ENCODE data around the gene MYO3B.

The MYO3B gene

GRCh38 chr2:170365686-170366085 lies 187.7 kb downstream of the MYO3B start:
- Histone ChIP-seq H3K36me3 (ENCODE audit: control insufficient read depth, insufficient read depth, low read length) (no peaks in the 10 kb centered on the region), H3K4me3 (replicated peaks; ENCODE audit: low read depth, low read length) (no peak overlapping the region), H3K27me3 (replicated peaks; ENCODE audit: control insufficient read depth, insufficient read depth, low read length) (no peaks in the 10 kb centered on the region; the same call in 1 of the 2 replicates)
- TF ChIP-seq CTCF (IDR thresholded peaks at IDR 0.05; ENCODE audit: insufficient read depth, low read length, poor library complexity, severe bottlenecking): no peak
- no peak for DNase-seq (ENCODE audit: extremely low read depth, insufficient read length)

- H3K27me3 ChIP-seq (replicated peaks; ENCODE audit: control insufficient read depth, insufficient read depth, low read length): no peaks in the 10 kb centered on the region
- no peak for DNase-seq (ENCODE audit: extremely low read depth, insufficient read length)
- TF ChIP-seq CTCF (IDR thresholded peaks at IDR 0.05; ENCODE audit: insufficient read depth, low read length, poor library complexity, severe bottlenecking): no peak
- no peak overlapping the region for H3K4me3 ChIP-seq (replicated peaks; ENCODE audit: low read depth, low read length)
- no peaks in the 10 kb centered on the region for H3K36me3 ChIP-seq (ENCODE audit: control insufficient read depth, insufficient read depth, low read length)
Observed at GRCh38 chr2:170368370-170368769, 190.4 kb downstream of the MYO3B start.

GRCh38 chr2:170369228-170369627 lies 191.3 kb downstream of the MYO3B start:
- no peak for DNase-seq (ENCODE audit: extremely low read depth, insufficient read length)
- no peak for TF ChIP-seq CTCF (IDR thresholded peaks at IDR 0.05; ENCODE audit: insufficient read depth, low read length, poor library complexity, severe bottlenecking)
- H3K36me3 ChIP-seq (ENCODE audit: control insufficient read depth, insufficient read depth, low read length): no peaks in the 10 kb centered on the region
- no peak overlapping the region for H3K4me3 ChIP-seq (replicated peaks; ENCODE audit: low read depth, low read length)
- H3K27me3 ChIP-seq (replicated peaks; ENCODE audit: control insufficient read depth, insufficient read depth, low read length): no peaks in the 10 kb centered on the region

- Histone ChIP-seq H3K4me3 (replicated peaks; ENCODE audit: low read depth, low read length) (no peak overlapping the region), H3K36me3 (ENCODE audit: control insufficient read depth, insufficient read depth, low read length) (no peaks in the 10 kb centered on the region), H3K27me3 (replicated peaks; ENCODE audit: control insufficient read depth, insufficient read depth, low read length) (no peaks in the 10 kb centered on the region)
- DNase-seq (ENCODE audit: extremely low read depth, insufficient read length): no peak
- no peak for TF ChIP-seq CTCF (IDR thresholded peaks at IDR 0.05; ENCODE audit: insufficient read depth, low read length, poor library complexity, severe bottlenecking)
Observed at GRCh38 chr2:170369894-170370293, 191.9 kb downstream of the MYO3B start.

- DNase-seq (ENCODE audit: extremely low read depth, insufficient read length): no peak
- no peak for TF ChIP-seq CTCF (IDR thresholded peaks at IDR 0.05; ENCODE audit: insufficient read depth, low read length, poor library complexity, severe bottlenecking)
- no peaks in the 10 kb centered on the region for H3K27me3 ChIP-seq (replicated peaks; ENCODE audit: control insufficient read depth, insufficient read depth, low read length)
Observed at GRCh38 chr2:170371231-170371998, 193.5 kb downstream of the MYO3B start.

More at GRCh38 chr2:170371231-170371998, 193.5 kb downstream of the MYO3B start:
- no peaks in the 10 kb centered on the region for H3K36me3 ChIP-seq (ENCODE audit: control insufficient read depth, insufficient read depth, low read length)
- H3K4me3 ChIP-seq (replicated peaks; ENCODE audit: low read depth, low read length): no peak overlapping the region
